Measurements from ENCODE around the gene POLR3C. TPM values are rescaled to one million over a fixed set of nuclear protein-coding genes. Genes with fewer than 3 reads are reported as not detected.
"Not testable (repeated sequence)": the region's sequence is repeated elsewhere in the genome, so short reads cannot be mapped to it uniquely, and the experiment has no call there.

Gene POLR3C
- total RNA-seq, 2 donors from 2014 or later: 18.4 to 20.3 TPM

DNA sequence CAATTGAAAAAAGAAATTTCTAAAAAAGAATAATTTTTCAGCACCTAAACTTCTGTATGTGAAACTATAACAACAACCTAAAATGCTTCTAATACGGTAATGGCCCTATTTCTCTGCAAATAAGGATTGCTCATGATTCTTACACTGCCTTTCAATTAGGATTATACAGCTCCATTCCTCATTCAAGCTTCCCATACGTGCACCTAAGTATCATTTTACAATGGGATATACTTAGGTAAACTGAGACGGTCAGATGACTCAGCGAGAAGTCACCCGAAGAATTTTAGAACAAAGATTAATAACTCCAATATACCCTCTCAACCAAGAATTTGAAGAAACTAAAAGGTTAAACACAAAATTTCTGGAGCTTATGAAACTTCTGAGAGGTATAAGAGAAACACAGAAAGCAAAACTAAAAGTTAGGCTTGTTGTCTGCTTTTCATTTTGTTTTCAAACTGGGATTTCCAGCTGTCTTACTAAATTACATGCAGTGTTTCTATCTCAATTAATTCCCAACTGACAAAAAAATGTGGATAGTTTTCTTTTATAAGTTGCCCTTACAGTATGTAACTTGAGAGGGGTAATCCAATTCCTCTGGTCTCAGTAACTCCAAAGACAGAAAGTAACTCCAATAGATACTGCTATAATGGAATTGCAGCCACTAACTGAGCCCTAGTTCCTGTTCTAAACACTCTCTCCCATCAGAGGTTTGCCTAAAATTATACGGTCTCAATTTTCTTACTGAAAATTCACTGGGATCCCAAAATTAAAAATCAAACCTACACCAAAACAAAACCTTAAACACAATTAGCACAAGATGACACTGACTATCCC is 10.8 kb upstream of the POLR3C start:
- intact Hi-C loops (cut with DNase I, micrococcal nuclease); ATAC-seq; DNase-seq: not testable (repeated sequence)

DNA sequence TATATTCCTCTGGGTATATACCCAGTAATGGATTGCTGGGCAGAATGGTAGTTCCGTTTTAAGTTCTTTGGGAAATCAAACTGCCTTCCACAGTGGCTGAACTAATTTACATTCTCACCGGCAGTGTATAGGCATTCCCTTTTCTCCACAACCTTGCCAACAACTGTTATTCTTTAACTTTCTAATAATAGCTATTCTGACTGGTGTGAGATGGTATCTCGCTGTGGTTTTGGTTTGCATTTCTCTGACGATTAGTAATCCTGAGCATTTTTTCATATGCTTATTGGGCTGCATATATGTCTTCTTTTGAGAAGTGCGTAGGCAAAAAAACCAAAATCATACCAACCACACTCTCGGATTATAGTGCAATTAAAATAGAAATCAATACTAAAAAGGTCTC is 5.9 kb upstream of the POLR3C start:
- DNase-seq; ATAC-seq; intact Hi-C loops (cut with DNase I, micrococcal nuclease): not testable (repeated sequence)

DNA sequence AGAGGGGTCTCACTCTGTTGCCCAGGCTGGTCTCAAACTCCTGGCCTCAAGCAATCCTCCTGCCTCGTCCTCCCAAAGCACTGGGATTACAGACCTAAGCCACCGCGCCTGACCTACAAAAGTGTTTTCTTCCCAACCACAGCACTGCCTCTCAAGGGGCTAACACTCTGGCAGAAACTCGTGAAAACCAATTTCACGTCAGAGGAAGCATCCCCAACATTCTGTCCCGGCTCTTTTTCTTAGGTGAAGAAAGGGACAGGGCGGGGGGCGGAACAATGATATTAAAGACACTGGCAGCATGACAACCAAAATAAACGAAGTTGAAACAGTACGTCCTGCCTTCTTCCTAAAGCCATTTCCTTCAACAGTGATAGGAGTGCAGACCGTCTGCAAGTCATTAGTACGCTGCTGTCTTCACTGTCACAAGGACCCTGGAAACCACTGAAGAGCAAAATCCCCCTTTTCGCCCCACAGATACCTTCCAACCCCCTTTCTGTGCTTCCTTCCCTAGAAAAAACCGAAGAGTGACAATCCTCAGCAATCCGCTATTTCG is 1.1 kb upstream of the POLR3C start:
- intact Hi-C loops (cut with DNase I, micrococcal nuclease); DNase-seq; ATAC-seq: not testable (repeated sequence)

GRCh38 chr1:145824499-145824842 is 471 bp downstream of the POLR3C start:
- DNase-seq (no peak), ATAC-seq (peak; percentile 17)
- intact Hi-C loops (cut with DNase I, micrococcal nuclease): no loop called here

DNA sequence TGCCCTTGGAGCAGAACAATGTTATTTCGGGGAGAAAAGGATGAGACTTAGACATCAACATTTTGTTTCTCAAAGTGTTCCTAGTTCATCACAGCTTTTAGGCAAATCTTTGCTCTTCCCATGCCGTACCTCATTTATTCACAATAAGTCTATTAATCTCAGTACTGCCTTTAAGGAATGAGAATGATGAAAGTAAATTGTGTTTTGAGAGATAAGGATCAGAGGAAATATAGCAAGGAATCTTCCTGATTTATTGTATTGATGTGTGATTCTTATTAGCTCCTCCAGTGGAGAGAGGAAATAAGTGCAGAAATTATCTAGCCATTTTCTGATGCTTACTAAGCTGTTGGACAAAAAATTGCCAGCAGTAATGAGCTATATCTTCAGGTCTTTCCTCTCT is 2.0 kb downstream of the POLR3C start:
- DNase-seq: no peak

DNA sequence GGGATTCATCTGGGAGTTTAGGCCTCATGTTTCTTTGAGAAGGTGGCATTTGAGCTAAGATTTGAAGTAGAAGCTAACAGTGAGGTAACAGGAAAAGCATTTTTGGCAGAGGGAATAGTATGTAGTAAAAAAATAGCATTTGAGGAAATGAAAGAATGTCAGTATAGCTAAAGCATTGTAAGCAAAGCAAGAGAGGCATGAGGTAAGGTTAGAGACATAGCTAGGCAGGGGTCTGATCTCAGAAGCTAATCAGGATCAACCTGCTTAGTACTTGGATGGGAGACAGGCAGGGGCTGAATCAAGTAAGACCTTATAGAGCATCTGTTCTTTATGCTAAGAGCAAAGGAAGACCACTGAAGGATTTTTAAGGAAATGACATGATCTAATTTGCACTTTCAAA is 4.0 kb downstream of the POLR3C start:
- ATAC-seq: no peak
- intact Hi-C loops (cut with DNase I, micrococcal nuclease): no loop called here

More for the DNA sequence above, 2.0 kb downstream of the POLR3C start:
- intact Hi-C loops (cut with DNase I, micrococcal nuclease): no loop called here
- ATAC-seq: no peak

DNA sequence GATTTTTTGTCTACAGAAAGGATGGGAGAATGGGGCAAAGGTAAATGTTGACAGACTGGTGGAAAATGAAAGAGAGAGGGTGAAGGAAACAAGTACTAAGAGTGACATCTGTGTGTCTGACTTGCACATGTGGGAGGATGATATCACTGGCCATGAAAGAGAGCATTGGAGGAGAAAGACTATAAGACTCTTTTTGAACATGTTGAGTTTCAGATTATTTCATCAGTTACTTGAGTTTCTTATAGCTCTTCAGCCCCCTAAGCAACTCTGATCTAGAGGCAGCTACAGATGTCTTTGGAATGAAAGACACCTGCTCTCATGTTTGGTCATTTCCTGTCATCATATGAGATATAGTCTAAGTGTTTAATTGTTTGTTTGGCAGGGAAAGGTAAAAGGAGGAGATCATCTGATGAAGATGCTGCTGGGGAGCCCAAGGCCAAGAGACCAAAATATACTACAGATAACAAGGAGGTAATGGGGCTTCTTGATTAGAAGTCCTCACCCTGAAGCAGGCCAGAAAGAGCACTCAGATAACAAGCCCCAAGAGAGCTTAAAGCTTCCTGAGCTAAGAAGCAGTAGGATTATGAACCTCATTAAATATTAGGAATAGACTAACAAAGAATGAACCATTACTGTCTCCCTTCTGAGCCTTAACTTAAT is 4.5 kb downstream of the POLR3C start:
- intact Hi-C loops (cut with DNase I, micrococcal nuclease): no loop called here
- ATAC-seq: no peak
- DNase-seq: no peak

More for the DNA sequence above, 4.0 kb downstream of the POLR3C start:
- no peak for DNase-seq

- not testable (repeated sequence) for DNase-seq
These were observed 6.8 kb downstream of the POLR3C start for GRCh38 chr1:145830810-145831209.

DNA sequence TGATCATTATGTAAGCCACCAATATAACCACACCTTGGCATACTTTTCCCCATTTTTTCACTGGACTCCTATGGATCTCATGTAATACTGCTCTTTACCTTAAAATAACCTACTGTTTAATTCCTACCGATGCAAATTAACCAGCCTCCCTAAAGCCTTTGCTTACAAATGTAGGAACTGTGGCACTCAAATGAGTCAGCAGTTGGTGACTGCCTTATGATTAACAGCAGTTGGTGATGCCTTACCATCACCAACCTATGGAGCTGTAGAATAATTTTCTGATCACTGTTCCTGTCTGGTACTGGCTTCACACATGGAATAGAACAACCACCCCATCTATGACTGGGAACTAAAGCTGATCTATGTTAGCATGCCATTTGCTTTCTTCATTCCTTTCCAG is 13.7 kb downstream of the POLR3C start:
- intact Hi-C loops (cut with DNase I, micrococcal nuclease): no loop called here
- no peak for DNase-seq
- ATAC-seq: no peak

More at GRCh38 chr1:145830810-145831209, 6.8 kb downstream of the POLR3C start:
- intact Hi-C loops (cut with DNase I, micrococcal nuclease); ATAC-seq: not testable (repeated sequence)

- ATAC-seq (no peak), DNase-seq (no peak)
- intact Hi-C loops (cut with DNase I, micrococcal nuclease): no loop called here
These were observed 19.0 kb downstream of the POLR3C start for GRCh38 chr1:145843031-145843430.

DNA sequence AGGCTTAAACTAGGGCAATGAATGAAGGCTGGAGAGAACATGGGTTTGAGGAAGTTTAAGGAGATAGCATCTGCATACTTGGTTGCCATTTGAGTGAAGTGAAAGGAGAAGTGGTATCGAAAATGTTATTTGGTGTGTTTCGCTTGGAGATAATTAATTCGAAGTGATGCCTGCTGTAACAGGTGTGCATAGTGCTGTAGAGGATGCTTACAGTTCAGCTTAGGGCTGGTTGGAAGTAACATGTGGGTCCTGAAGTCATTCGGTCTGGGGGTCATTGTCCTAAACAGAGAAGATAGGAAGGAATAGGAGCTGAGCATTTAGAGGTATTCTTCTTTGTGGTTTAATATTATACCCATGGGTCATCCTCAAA is 21.1 kb downstream of the POLR3C start:
- intact Hi-C loops (cut with DNase I, micrococcal nuclease): no loop called here
- DNase-seq (no peak), ATAC-seq (peak; percentile 45)

DNA sequence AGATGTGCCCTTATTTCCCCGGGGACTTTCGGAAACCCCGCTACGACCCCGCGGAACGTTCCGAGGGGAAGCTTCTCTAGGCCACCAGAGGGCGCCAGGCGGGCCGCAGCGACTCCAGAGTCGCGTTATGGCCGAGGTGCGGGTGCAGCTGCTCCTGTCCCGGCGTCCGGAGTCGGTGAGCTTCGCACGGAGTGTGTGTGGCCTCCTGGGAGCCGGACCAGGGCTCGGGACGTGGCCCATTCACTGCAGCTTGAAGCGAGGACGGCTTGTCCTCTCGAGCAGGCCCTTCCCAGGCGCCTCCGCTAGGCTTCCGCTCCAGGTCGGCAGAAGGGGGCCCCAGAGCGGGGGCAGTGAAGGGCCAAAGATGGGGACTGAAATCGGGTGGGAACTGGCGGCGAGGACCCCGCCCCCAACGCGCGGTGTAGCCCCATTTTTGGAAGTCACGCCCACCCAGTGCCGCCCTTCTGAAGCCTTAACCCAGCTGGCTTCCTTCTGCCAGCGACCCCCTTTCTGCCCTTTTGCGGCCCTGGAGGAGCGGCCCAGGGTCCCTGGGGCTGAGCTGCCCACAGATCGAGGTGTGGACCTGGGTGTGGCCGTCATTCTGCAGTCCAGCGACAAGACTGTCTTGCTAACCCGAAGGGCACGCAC is 21.6 kb downstream of the POLR3C start, which contains the start of gene NUDT17:
NUDT17 (plus strand) TSS at position 117 of the 648 bp plus-strand sequence; CDS start at position 128, 11 bp downstream.
- intact Hi-C loops (cut with DNase I, micrococcal nuclease): no loop called here
- DNase-seq (peak; percentile 72 to 87), ATAC-seq (peak; percentile 88)

DNA sequence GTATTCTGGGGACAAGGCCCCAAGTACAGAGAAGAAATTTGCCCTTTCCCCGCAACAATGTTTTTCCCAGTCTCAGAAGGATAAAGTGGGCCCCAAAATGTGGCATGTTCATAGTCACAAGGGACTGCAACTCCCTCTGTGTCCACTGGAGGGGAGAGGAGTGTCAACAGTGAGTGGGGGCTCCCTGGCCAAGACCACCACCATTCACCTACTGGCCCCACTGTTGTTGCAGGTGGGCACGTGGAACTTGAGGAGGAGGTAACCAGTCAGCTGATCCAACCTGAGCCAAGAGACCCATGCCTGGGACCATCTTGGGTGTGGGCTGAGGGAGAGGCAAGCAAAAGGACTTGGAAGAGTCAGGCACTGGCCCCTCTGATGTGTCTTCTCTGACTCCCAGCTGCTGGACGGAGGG is 22.2 kb downstream of the POLR3C start:
- ATAC-seq (peak; percentile 57), DNase-seq (peak in 1 of 2 donors; percentile 35)
- intact Hi-C loops (cut with DNase I, micrococcal nuclease): no loop called here

- no peak for ATAC-seq
These were observed 23.8 kb downstream of the POLR3C start for GRCh38 chr1:145847827-145848226.

DNA sequence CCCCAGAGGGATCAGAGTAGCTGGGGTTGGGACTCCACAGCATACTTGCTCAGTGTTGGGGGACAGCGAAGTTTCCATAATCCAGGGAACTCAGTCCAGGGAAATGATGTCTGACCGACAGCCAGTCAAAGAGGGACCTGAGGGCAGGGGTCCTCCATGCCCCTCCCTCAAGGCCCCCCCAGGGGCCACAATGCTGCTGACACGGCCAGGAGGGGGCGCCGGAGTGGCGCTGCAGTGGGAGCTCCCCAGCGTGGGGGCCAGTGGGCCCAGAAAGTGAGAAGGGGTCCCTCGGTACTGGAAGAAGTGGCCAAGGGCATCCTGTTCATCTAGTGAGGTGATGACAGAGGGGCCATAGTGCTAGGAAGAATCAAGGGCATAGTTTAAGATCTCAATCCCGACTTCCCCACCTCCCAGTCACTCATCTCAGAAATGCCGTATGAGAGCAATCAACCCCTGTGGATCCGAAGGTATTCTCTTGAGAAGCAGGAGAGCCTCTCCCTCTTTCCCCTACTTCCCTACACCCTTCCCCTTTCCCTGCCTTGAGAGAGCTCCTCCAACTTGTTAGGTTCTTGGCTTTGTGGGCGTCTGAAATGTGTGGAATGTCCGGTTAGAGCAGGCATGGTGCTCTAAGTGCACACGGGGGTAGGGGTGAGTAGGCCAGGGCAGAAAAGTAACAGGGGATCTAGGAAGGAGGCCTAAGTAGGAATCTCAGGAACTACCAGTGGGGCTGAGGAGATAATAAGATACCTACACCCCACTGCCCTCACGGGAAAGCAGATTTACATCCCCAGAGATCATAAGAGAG is 25.6 kb downstream of the POLR3C start:
- no peak for ATAC-seq
- intact Hi-C loops (cut with DNase I, micrococcal nuclease): no loop called here

More at GRCh38 chr1:145847827-145848226, 23.8 kb downstream of the POLR3C start:
- intact Hi-C loops (cut with DNase I, micrococcal nuclease): no loop called here
- no peak for DNase-seq

DNA sequence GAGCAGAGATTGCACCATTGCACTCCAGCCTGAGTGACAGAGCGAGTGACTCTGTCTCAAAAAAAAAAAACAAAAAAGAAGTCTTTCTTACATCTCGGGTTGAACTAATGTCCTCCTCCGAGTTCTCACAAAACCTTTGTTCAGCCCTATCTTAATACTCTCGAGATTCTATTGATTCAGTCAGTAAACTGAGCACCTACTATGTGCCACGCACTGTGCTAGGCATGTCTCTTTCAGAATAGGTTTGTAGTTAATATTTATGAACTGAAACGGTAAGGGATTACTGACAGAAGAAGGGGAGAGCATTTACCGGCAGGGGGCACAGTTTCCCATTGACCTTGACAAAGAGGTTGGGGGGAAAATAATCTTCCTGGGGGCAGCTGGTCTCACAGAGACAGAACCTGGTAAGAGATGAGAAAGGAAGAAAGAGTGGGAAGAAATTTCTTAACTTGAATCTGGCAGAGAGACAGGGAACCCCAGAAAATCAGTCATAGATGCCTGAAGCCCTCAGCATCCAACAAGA is 31.5 kb downstream of the POLR3C start:
- intact Hi-C loops (cut with DNase I, micrococcal nuclease): no loop called here
- no peak for ATAC-seq
- no peak for DNase-seq

More for the DNA sequence above, 25.6 kb downstream of the POLR3C start:
- no peak for DNase-seq

DNA sequence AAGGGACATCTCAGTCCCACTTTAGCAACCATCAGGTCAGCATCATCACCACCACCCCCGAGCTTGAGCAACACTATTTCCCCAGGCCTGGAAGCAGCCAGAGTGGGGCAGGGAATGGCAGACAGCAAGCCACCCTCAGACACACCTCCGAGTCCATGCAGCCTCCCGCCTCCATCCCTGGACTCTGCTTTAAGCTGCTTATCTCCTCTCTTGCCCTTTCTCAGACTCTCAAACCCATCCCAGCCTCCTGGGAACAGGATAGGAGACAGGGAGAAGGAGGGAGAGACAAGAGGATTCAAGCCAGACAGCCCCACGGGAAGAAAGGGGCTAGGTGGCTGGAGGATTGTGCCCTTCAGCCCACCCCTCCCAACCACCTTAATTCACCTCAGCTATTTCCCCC is 33.2 kb downstream of the POLR3C start:
- DNase-seq: no peak
- ATAC-seq: no peak
- intact Hi-C loops (cut with DNase I, micrococcal nuclease): no loop called here

GRCh38 chr1:145858238-145858900 is 34.4 kb downstream of the POLR3C start:
- intact Hi-C loops (cut with DNase I, micrococcal nuclease): no loop called here
- peak; percentile 70 to 80 for DNase-seq
- ATAC-seq: peak; percentile 53
